Tibial artery (tissue), 4 donors: ENCODE results near the gene NEK2.
"Not testable (repeated sequence)": the region's sequence is repeated elsewhere in the genome, so short reads cannot be mapped to it uniquely, and the experiment has no call there.

Experiments used
- DNase-seq, 2 donors: peaks; one replicate each; pipeline ENCODE4 v3.0.0-alpha.2; 2019
- H3K27ac ChIP-seq, 2 donors: fragments of 200-600 bp; sonication (generic) in 1 of 2; 1 replicate in 1 of 2; 2 replicates in 1 of 2; pipeline ENCODE4 v1.5.1; 2018 to 2019; ENCODE audit warnings: mild to moderate bottlenecking in 1 of 2
- H3K27me3 ChIP-seq, 2 donors: fragments of 200-600 bp; sonication (generic) in 1 of 2; one replicate each; pipeline versions ENCODE4 v1.5.1 to v1.6.0; 2016 to 2019
- H3K36me3 ChIP-seq, 3 donors: fragments of 200-600 bp; sonication (generic) in 2 of 3; one replicate each; pipeline ENCODE4 v1.5.1; 2016 to 2019; ENCODE audit warnings: mild to moderate bottlenecking in 2 of 3
- H3K4me1 ChIP-seq, 4 donors: fragments of 200-600 bp; sonication (generic) in 2 of 4; 1 replicate in 3 of 4; 2 replicates in 1 of 4; pipeline ENCODE4 v1.5.1; 2016 to 2019
- H3K4me3 ChIP-seq, 2 donors: fragments of 200-600 bp; sonication (generic) in 1 of 2; 1 replicate in 1 of 2; 2 replicates in 1 of 2; pipeline ENCODE4 v1.5.1; 2018 to 2019; ENCODE audit warnings: mild to moderate bottlenecking in 2 of 2
- H3K9me3 ChIP-seq, 3 donors: fragments of 200-600 bp; sonication (generic) in 1 of 3; one replicate each; pipeline ENCODE4 v1.5.1; 2016 to 2019
- CTCF ChIP-seq, 2 experiments: fragments of 200-600 bp in 1 of 2; fragments of 450-650 bp in 1 of 2; IDR thresholded peaks; one replicate each; pipeline ENCODE4 v1.5.1; 2017 to 2019; ENCODE audit warnings: antibody characterized with exemption in 2 of 2, mild to moderate bottlenecking in 1 of 2, moderate library complexity in 1 of 2
- intact Hi-C: fragments of 100-400 bp; cut with DNase I; formaldehyde crosslinking; loops from one replicate; pipeline ENCODE4 v1.15.0; 2023; ENCODE audit warnings: low total_unique reads

The NEK2 gene

GRCh38 chr1:211699059-211699458, 23.6 kb upstream of the NEK2 start:
- no peak for TF ChIP-seq CTCF (IDR thresholded peaks at IDR 0.05)
- Histone ChIP-seq H3K27me3 (peaks cover 0 to 33% of the 10 kb centered on the region in 2 donors), H3K4me3 (no peak overlapping the region), H3K9me3 (no peaks in the 10 kb centered on the region), H3K36me3 (no peaks in the 10 kb centered on the region), H3K4me1 (peaks cover 0 to 10% (median 8%) of the 10 kb centered on the region in 4 donors), H3K27ac (no peak overlapping the region)
- intact Hi-C loops: no loop called here
- DNase-seq: no peak

- H3K4me1 ChIP-seq: peaks cover 0 to 10% (median 8%) of the 10 kb centered on the region in 4 donors
- H3K36me3 ChIP-seq: no peaks in the 10 kb centered on the region
- no peak overlapping the region for H3K27ac ChIP-seq
- DNase-seq: peak; percentile 68 to 76
- intact Hi-C loops: no loop called here
- peak overlapping the region in 1 of 2 donors; percentile 14 for H3K4me3 ChIP-seq
- H3K9me3 ChIP-seq: no peaks in the 10 kb centered on the region
- peaks cover 0 to 33% of the 10 kb centered on the region in 2 donors for H3K27me3 ChIP-seq
- peak; percentile 55 to 67 for TF ChIP-seq CTCF (IDR thresholded peaks at IDR 0.05)
Measured at GRCh38 chr1:211698161-211699026, 23.0 kb upstream of the NEK2 start.

GRCh38 chr1:211697356-211697755, 21.9 kb upstream of the NEK2 start:
- Histone ChIP-seq H3K27ac (no peak overlapping the region), H3K9me3 (no peaks in the 10 kb centered on the region), H3K4me1 (peaks cover 0 to 10% (median 8%) of the 10 kb centered on the region in 4 donors), H3K27me3 (peaks cover 0 to 33% of the 10 kb centered on the region in 2 donors), H3K36me3 (no peaks in the 10 kb centered on the region), H3K4me3 (no peak overlapping the region)
- intact Hi-C loops: no loop called here
- TF ChIP-seq CTCF (IDR thresholded peaks at IDR 0.05): no peak
- no peak for DNase-seq

GRCh38 chr1:211695135-211695816, 19.9 kb upstream of the NEK2 start:
- no peak overlapping the region for H3K4me3 ChIP-seq
- no peak for DNase-seq
- H3K36me3 ChIP-seq: no peaks in the 10 kb centered on the region
- peaks cover 0 to 10% (median 8%) of the 10 kb centered on the region in 4 donors for H3K4me1 ChIP-seq
- TF ChIP-seq CTCF (IDR thresholded peaks at IDR 0.05): no peak
- no peak overlapping the region for H3K27ac ChIP-seq
- H3K27me3 ChIP-seq: peaks cover 0 to 25% of the 10 kb centered on the region in 2 donors
- intact Hi-C loops: no loop called here
- no peaks in the 10 kb centered on the region for H3K9me3 ChIP-seq

- H3K36me3 ChIP-seq, H3K4me1 ChIP-seq, H3K9me3 ChIP-seq, H3K4me3 ChIP-seq, intact Hi-C loops, H3K27ac ChIP-seq, DNase-seq: not testable (repeated sequence)
- peaks cover 0 to 20% of the 10 kb centered on the region in 2 donors for H3K27me3 ChIP-seq
Measured at GRCh38 chr1:211693911-211694310, 18.5 kb upstream of the NEK2 start.

DNA sequence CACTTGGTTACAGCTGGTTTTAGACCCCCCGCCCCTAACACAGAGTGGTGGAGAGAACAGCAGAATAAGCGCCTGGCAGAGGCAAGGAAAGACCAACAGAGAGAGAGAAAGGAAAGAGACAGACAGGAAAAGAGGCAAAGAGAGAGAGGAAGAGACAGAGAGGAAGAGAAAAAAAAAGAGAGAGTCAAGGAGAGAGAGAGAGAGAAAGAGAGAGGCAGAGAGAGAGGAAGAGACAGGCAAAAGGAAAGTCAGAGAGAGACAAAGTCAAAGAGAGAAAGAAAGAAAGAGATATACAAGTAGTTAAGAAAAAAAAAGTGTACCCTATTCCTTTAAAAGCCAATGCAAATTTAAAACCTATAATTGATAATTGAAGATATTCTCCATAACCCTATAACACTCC, 13.0 kb upstream of the NEK2 start:
- H3K4me3 ChIP-seq: no peak overlapping the region
- H3K4me1 ChIP-seq: no peaks in the 10 kb centered on the region
- H3K36me3 ChIP-seq: no peaks in the 10 kb centered on the region
- no peak overlapping the region for H3K27ac ChIP-seq
- H3K27me3 ChIP-seq: peaks cover 0 to 12% of the 10 kb centered on the region in 2 donors
- intact Hi-C loops: loop anchor here (10.0 kb wide), 1 partner anchor 146 kb away; the partner anchor contains the start of gene LPGAT1
- DNase-seq: no peak
- no peaks in the 10 kb centered on the region for H3K9me3 ChIP-seq
- TF ChIP-seq CTCF (IDR thresholded peaks at IDR 0.05): no peak
